B cell (primary cell): ENCODE data around the gene BEAN1. TPM values are rescaled to one million over a fixed set of nuclear protein-coding genes. Genes with fewer than 3 reads are reported as not detected.

Experiments
- ATAC-seq: fragments of 200-7000 bp; cut with Tn5 transposase; one replicate; pipeline ENCODE4 v1.10.0; 2021; ENCODE audit warnings: low read depth, mild to moderate bottlenecking, moderate number of reproducible peaks, moderate library complexity
- CTCF ChIA-PET: fragments of 350-600 bp; sonication (Branson Sonifier 250); formaldehyde crosslinking; loops from one replicate; lab custom pipeline; 2021; ENCODE audit warnings: antibody characterized with exemption, inconsistent platforms; lab: Charles Lee
- POLR2A ChIA-PET: fragments of 350-600 bp; sonication (Branson Sonifier 250); formaldehyde crosslinking; loops from one replicate; lab custom pipeline; 2021; ENCODE audit warnings: antibody characterized with exemption; lab: Charles Lee
- DNase-seq: peaks from one replicate; pipeline ENCODE4 v3.0.0; 2013
- H2AFZ ChIP-seq: 2 replicates; pipeline ENCODE4 v1.6.1; 2012; ENCODE audit warnings: mild to moderate bottlenecking, low read depth, low read length; ENCODE audit not compliant: insufficient read depth, poor library complexity, severe bottlenecking
- H3K27ac ChIP-seq, 2 donors: 1 replicate in 1 of 2; 2 replicates in 1 of 2; pipeline ENCODE4 v1.5.1; 2012 to 2013; ENCODE audit warnings: low read length in 2 of 2, mild to moderate bottlenecking in 2 of 2, moderate library complexity in 1 of 2
- H3K27me3 ChIP-seq, 4 experiments: fragments of 200-600 bp in 1 of 4; sonication (generic) in 1 of 4; replicated peaks in 1 of 4; 1 replicate in 2 of 4; 2 replicates in 2 of 4; pipeline versions ENCODE4 v1.6.1 to v1.7.0; 2013 to 2016; ENCODE audit warnings: low read length in 3 of 4, mild to moderate bottlenecking in 2 of 4, mixed read lengths in 1 of 4, moderate library complexity in 1 of 4; ENCODE audit not compliant: insufficient read depth in 4 of 4, control insufficient read depth in 3 of 4; ENCODE audit errors: control extremely low read depth in 1 of 4
- H3K36me3 ChIP-seq, 2 experiments: replicated peaks in 1 of 2; 1 replicate in 1 of 2; 2 replicates in 1 of 2; pipeline versions ENCODE4 v1.6.1 to v1.7.1; 2013; ENCODE audit warnings: low read length in 1 of 2; ENCODE audit not compliant: insufficient read depth in 2 of 2, control insufficient read depth in 1 of 2; ENCODE audit errors: control extremely low read depth in 1 of 2, extremely low read depth in 1 of 2
- H3K4me1 ChIP-seq, 2 donors: fragments of 200-600 bp in 1 of 2; sonication (generic) in 1 of 2; 1 replicate in 1 of 2; 2 replicates in 1 of 2; pipeline versions ENCODE4 v1.5.1 to v1.6.1; 2013 to 2017; ENCODE audit warnings: low read length in 2 of 2; ENCODE audit not compliant: control insufficient read depth in 2 of 2, insufficient read depth in 2 of 2
- H3K4me2 ChIP-seq: replicated peaks from 2 replicates; pipeline ENCODE3; 2012; ENCODE audit warnings: mild to moderate bottlenecking, low read depth, low read length; ENCODE audit not compliant: poor library complexity, severe bottlenecking
- H3K4me3 ChIP-seq, 5 experiments: fragments of 200-600 bp in 1 of 5; sonication (generic) in 1 of 5; 1 replicate in 3 of 5; 2 replicates in 2 of 5; pipeline versions ENCODE4 v1.5.1 to v1.7.0; 2011 to 2016; ENCODE audit warnings: low read length in 4 of 5, mild to moderate bottlenecking in 4 of 5, low read depth in 2 of 5, control low read depth in 1 of 5, moderate library complexity in 1 of 5; ENCODE audit not compliant: insufficient read depth in 1 of 5; ENCODE audit errors: control extremely low read depth in 1 of 5, extremely low read depth in 1 of 5
- H3K79me2 ChIP-seq: fragments of 200-600 bp; sonication (generic); one replicate; pipeline ENCODE4 v1.6.0; 2016; ENCODE audit warnings: low read length; ENCODE audit not compliant: control insufficient read depth, insufficient read depth
- H3K9ac ChIP-seq: fragments of 200-600 bp; sonication (generic); 2 replicates; pipeline ENCODE4 v1.6.1; 2017; ENCODE audit warnings: mild to moderate bottlenecking, low read length, moderate library complexity
- H3K9me3 ChIP-seq, 3 donors: one replicate each; pipeline versions ENCODE4 v1.6.1 to v1.7.1; 2013; ENCODE audit warnings: low read length in 2 of 3; ENCODE audit not compliant: control insufficient read depth in 2 of 3, insufficient read depth in 1 of 3; ENCODE audit errors: control extremely low read depth in 1 of 3
- H4K20me1 ChIP-seq: 2 replicates; pipeline ENCODE4 v1.6.0; 2012; ENCODE audit warnings: mild to moderate bottlenecking, low read length; ENCODE audit not compliant: insufficient read depth, control insufficient read depth, poor library complexity, severe bottlenecking
- H3K27ac Mint-ChIP-seq: one replicate; pipeline ENCODE4 v1.8.0; 2021; ENCODE audit warnings: mixed read lengths
- H3K27me3 Mint-ChIP-seq: one replicate; pipeline ENCODE4 v1.8.0; 2021; ENCODE audit warnings: mixed read lengths
- H3K4me1 Mint-ChIP-seq: one replicate; pipeline ENCODE4 v1.8.0; 2021; ENCODE audit warnings: mixed read lengths
- H3K4me3 Mint-ChIP-seq: one replicate; pipeline ENCODE4 v1.8.0; 2021; ENCODE audit warnings: mixed read lengths
- H3K9me3 Mint-ChIP-seq: one replicate; pipeline ENCODE4 v1.8.0; 2022; ENCODE audit warnings: mixed read lengths; ENCODE audit not compliant: insufficient read depth
- EZH2 ChIP-seq: IDR thresholded peaks from 2 replicates; pipeline ENCODE4 v1.6.1; 2012; ENCODE audit warnings: borderline replicate concordance, low read depth, mild to moderate bottlenecking, moderate library complexity, low read length; ENCODE audit not compliant: insufficient read depth, poor library complexity, severe bottlenecking
- WGBS: methylation state at CpG from one replicate; pipeline ENCODE4 v1.1.5; 2013; ENCODE audit warnings: missing lambda C conversion rate; ENCODE audit not compliant: insufficient coverage; 5-methylcytosine and 5-hydroxymethylcytosine counted together
- intact Hi-C: fragments of 100-400 bp; cut with micrococcal nuclease; formaldehyde crosslinking; loops from one replicate; pipeline ENCODE4 v1.10.0; 2022
- polyA plus RNA-seq: library from polyadenylated mRNA; depleted of rRNA; stranded (reverse); fragments of >200 nt; gene quantifications from 2 replicates; pipeline ENCODE4 v1.2.3, GENCODE V29; 2012
- total RNA-seq, 2 donors: library from RNA; stranded (reverse); fragments of 120-200 nt in 1 of 2; gene quantifications; 1 replicate in 1 of 2; 2 replicates in 1 of 2; pipeline versions ENCODE4 v1.2.3 to v1.2.4, GENCODE V29; 2013 to 2022
- TF ChIP-seq, protein P1 (sequence below): fragments of 200-600 bp; IDR thresholded peaks from one replicate; pipeline ENCODE4 v1.8.0; 2022; ENCODE audit warnings: antibody characterized with exemption, mild to moderate bottlenecking

The BEAN1 gene
- total and polyA plus RNA-seq, 2 donors (not counting 1 experiment from before 2014, with no cell fraction given), result not detected

- no peak overlapping the region for H3K4me3 Mint-ChIP-seq
- Histone ChIP-seq H3K79me2 (no peaks in the 10 kb centered on the region), H3K4me3 (no peak overlapping the region), H3K9ac (no peak overlapping the region), H3K4me2 (no peak overlapping the region), H3K9me3 (peaks cover 0 to 5% (median 2%) of the 10 kb centered on the region in 3 donors), H2AFZ (no peak overlapping the region), H4K20me1 (no peaks in the 10 kb centered on the region), H3K36me3 (no peaks in the 10 kb centered on the region), H3K27ac (no peak overlapping the region), H3K4me1 (peaks cover 15 to 20% of the 10 kb centered on the region in 2 donors), H3K27me3 (peaks cover 0 to 42% (median 16%) of the 10 kb centered on the region in 4 experiments)
- WGBS, result 60% methylated on average over 2 of the region's 2 CpGs
- ChIA-PET CTCF (no interaction called here), POLR2A (no interaction called here)
- H3K4me1 Mint-ChIP-seq, result peaks cover 15% of the 10 kb centered on the region
- H3K27ac Mint-ChIP-seq, result no peak overlapping the region
- intact Hi-C loops, result no loop called here
- TF ChIP-seq EZH2, result no peak
- TF ChIP-seq, protein P1, sequence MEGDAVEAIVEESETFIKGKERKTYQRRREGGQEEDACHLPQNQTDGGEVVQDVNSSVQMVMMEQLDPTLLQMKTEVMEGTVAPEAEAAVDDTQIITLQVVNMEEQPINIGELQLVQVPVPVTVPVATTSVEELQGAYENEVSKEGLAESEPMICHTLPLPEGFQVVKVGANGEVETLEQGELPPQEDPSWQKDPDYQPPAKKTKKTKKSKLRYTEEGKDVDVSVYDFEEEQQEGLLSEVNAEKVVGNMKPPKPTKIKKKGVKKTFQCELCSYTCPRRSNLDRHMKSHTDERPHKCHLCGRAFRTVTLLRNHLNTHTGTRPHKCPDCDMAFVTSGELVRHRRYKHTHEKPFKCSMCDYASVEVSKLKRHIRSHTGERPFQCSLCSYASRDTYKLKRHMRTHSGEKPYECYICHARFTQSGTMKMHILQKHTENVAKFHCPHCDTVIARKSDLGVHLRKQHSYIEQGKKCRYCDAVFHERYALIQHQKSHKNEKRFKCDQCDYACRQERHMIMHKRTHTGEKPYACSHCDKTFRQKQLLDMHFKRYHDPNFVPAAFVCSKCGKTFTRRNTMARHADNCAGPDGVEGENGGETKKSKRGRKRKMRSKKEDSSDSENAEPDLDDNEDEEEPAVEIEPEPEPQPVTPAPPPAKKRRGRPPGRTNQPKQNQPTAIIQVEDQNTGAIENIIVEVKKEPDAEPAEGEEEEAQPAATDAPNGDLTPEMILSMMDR, result no peak
- H3K27me3 Mint-ChIP-seq, result peaks cover 54% of the 10 kb centered on the region
- no peaks in the 10 kb centered on the region for H3K9me3 Mint-ChIP-seq
- ATAC-seq, result no peak
- DNase-seq, result no peak
These were observed 4.7 kb upstream of the BEAN1 start for GRCh38 chr16:66422366-66422765.

DNA sequence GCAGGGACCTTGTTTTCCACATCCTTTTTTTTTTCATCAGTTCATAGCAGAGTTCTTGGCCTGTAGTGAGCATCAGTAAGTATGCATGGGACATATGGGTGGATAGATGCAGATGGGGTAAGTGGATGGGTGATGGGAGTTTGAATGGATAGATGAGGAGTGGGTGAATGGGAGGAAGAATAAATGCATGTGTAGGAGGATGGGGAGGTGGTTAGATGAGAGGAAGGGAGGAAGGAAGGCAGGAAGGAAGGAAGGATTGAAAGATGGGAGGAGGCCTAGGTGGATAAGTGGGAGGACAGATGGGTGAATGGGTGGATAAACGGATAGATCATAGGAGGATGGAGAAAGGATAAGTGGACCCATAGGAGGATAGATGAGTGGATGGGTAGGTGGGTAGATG, 3.9 kb upstream of the BEAN1 start:
- no peak overlapping the region for H3K9ac ChIP-seq
- peaks cover 0 to 50% (median 20%) of the 10 kb centered on the region in 4 experiments for H3K27me3 ChIP-seq
- Mint-ChIP-seq H3K4me3 (no peak overlapping the region), H3K4me1 (peaks cover 10% of the 10 kb centered on the region), H3K27ac (no peak overlapping the region), H3K9me3 (no peaks in the 10 kb centered on the region), H3K27me3 (peaks cover 55% of the 10 kb centered on the region)
- ChIA-PET POLR2A (no interaction called here), CTCF (no interaction called here)
- no peak overlapping the region for H3K4me2 ChIP-seq
- no peak for DNase-seq
- H3K4me3 ChIP-seq, result no peak overlapping the region
- TF ChIP-seq EZH2, result no peak
- TF ChIP-seq, protein P1, result no peak
- H3K27ac ChIP-seq, result no peak overlapping the region
- H3K9me3 ChIP-seq, result peaks cover 0 to 9% (median 0%) of the 10 kb centered on the region in 3 donors
- no peak overlapping the region for H2AFZ ChIP-seq
- H3K4me1 ChIP-seq, result peaks cover 17 to 22% of the 10 kb centered on the region in 2 donors
- no peaks in the 10 kb centered on the region for H3K36me3 ChIP-seq
- H4K20me1 ChIP-seq, result no peaks in the 10 kb centered on the region
- intact Hi-C loops, result no loop called here
- no peak for ATAC-seq
- 92% methylated on average over 1 of the region's 1 CpG for WGBS
- no peaks in the 10 kb centered on the region for H3K79me2 ChIP-seq
